ENCODE measurements around the gene LASP1NB.

GRCh38 chr17:38967290-38967738 is 41.9 kb downstream of the LASP1NB start, which contains the start of gene FBXO47:
- no peak for TF ChIP-seq CTCF (conservative IDR thresholded peaks at IDR 0.05)
- no peak for TF ChIP-seq EZH2 (IDR thresholded peaks at IDR 0.05; ENCODE audit: low read depth)

Data from PC-9 (cell line).